ENCODE measurements around the gene PIK3C2G.
A peak's percentile ranks its signal among the peaks of the same experiment; 100 is the strongest.
"Not testable (repeated sequence)": the region's sequence is repeated elsewhere in the genome, so short reads cannot be mapped to it uniquely, and the experiment has no call there.

Gene PIK3C2G, protein sequence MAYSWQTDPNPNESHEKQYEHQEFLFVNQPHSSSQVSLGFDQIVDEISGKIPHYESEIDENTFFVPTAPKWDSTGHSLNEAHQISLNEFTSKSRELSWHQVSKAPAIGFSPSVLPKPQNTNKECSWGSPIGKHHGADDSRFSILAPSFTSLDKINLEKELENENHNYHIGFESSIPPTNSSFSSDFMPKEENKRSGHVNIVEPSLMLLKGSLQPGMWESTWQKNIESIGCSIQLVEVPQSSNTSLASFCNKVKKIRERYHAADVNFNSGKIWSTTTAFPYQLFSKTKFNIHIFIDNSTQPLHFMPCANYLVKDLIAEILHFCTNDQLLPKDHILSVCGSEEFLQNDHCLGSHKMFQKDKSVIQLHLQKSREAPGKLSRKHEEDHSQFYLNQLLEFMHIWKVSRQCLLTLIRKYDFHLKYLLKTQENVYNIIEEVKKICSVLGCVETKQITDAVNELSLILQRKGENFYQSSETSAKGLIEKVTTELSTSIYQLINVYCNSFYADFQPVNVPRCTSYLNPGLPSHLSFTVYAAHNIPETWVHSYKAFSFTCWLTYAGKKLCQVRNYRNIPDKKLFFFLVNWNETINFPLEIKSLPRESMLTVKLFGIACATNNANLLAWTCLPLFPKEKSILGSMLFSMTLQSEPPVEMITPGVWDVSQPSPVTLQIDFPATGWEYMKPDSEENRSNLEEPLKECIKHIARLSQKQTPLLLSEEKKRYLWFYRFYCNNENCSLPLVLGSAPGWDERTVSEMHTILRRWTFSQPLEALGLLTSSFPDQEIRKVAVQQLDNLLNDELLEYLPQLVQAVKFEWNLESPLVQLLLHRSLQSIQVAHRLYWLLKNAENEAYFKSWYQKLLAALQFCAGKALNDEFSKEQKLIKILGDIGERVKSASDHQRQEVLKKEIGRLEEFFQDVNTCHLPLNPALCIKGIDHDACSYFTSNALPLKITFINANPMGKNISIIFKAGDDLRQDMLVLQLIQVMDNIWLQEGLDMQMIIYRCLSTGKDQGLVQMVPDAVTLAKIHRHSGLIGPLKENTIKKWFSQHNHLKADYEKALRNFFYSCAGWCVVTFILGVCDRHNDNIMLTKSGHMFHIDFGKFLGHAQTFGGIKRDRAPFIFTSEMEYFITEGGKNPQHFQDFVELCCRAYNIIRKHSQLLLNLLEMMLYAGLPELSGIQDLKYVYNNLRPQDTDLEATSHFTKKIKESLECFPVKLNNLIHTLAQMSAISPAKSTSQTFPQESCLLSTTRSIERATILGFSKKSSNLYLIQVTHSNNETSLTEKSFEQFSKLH (N-terminal part only)

DNA sequence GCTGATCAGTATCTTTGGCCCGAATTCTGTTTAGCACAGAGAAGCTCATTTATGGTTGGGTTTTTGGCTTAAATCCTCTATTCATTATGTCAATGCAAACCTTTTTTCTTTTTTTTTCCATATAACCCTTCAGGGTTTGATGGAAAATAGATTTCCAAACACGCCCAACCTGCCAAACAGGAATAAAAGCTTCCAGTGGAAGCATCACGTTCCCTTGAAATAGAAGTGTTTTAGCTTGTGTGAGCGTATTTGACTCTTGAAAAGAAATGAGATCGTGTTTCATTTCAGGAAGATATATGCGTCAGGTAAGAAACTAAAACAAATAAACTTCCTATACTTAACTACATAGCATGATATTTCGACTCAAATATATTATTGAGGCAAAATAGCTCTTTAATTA, at the start of gene PIK3C2G:
Gene PIK3C2G (plus strand): TSS at position 246 of the 400 bp plus-strand sequence. CDS start 20,564 bp downstream, outside the sequence.
- FAIRE-seq: no peak

DNA sequence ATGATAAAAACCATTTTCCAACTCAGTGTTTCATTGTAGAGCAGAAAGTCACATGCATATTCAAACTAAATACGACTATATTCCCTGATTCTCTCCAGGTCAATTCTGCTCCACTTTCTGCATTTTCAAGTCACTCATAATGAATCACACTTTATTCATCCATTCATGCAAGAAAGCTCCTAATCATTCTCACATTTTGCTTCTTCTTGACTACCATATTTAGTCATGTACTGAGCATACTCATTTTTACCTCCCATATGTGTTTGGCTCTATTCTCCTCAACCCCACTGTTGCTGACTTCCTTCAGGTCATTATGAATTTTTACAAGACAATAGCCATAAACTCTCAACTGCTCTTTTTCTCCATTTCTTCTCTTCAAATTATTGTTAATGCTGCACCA, 43.4 kb upstream of the PIK3C2G start:
- no peak for FAIRE-seq

DNA sequence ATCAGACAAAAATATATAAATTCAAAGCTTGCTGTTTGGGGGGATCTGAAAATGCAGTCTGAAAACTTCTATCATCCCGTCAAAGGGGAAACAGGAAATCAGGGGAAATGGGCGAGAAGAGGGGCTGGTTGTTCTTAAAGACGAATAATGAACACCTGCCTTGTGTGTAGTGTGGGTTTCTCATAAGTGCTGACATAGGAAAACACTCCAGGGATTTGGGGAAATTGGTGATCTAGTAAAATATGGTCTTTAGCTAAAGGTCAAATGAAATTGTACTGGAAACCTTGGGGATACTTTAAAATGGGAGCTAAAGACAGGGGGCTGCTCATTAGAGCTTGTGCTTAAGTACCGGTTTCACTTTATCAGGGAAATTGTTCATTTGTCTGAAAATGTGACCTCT, 39.6 kb upstream of the PIK3C2G start:
- FAIRE-seq: no peak

DNA sequence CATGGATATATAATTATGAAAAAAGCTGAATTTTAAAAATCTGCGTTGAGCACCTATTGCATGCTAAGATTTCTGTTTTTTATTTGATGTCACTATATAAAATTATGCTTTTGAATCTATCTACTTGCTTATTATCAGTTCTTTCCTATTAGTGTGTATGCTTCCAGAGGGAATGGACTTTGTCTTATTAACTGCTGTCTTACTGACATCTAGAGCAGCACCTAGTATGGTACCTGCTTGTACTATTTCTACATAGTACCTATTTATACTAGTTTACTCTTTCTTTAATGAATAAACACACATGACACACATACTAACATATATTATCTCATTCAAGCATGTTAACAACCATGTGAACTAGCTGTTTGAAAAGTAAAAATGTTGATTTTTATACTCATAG, 38.6 kb upstream of the PIK3C2G start:
- no peak for FAIRE-seq

DNA sequence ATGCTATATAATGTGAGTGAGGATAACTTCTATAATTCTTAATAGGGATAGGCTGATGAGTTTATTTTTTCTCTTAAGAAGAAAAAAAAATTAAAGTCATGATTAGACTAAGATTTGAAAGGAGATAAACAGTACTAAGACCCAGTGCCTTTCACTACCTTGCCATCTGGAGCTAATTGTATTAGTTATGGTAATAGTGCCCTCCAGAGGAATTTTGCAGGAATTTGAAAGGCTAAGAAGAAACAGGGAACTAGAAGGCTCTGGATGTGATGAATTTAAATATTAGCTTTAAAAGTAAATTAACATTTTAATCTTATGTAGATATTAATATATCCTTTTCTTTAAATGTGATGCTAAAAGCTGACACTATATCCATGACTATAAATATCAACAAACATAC, 36.6 kb upstream of the PIK3C2G start:
- FAIRE-seq: peak; percentile 96

DNA sequence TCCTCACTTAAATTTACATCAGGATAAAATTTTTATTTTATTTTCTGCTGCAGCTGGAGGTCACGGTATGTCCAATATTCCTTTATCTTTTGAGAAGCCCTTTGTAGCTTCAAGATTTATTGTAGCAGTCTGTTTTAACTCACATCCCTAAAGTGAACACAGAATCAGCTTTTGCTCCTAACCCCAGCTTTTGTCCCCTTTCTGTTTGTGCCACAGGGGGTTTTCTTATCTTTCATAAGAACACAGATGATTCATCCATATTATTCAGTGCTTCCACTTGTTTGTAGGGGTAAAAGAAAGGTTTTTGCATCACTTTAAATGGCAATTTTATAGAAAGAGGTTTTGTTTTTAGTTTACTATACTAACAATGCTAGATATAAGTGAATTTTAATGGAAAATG, 21.8 kb upstream of the PIK3C2G start:
- no peak for FAIRE-seq

DNA sequence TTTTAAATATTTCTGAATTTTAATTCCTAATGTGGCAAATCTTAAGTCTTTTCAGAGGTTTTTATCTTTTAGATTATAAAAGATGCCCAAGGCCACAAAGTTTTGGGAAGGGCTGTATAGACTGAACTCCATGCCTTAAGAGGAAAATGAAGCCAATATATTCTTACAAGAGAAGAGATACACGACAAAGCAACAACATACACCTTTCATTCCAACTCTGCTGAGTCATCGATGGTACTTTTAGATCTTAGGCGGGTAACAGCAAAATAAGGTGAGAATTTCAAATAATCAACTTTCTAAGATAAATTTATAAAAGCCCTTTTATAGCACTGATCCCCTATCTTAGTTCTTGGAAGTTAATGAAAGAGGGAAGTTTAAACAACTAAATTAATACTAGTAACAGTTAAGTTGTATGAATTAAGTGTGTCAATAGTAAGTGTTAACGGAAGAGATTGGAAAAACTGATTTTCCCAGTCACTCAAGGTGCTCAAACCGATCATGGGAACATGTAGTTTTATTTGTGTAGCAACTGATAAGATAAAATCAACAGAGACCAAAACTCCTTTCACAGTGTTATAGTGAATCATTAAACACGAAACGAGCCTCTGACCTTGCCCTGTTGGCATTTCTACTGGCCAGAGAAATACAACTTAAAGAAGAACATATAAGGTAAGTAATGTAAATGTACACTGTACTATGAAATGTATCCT, 18.8 kb upstream of the PIK3C2G start:
- no peak for FAIRE-seq

DNA sequence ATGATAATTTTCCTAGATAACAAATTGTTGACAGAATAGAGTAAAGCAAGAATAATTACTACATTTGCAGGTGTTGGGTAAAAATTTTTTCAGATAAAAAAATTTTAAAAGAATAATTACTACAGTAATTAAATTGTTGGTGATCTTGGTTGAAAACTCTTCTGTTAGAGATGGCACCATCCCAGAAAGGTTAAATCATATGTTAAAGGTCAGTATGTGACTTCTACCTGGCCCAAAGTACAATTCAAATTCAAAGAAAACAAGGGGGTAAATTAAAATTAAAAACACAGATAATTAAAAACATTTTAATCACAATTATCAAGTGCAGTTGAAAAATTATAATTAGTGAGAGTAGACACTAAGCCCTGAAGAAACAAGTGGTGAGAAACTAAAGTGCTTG, 18.1 kb upstream of the PIK3C2G start:
- FAIRE-seq: no peak

DNA sequence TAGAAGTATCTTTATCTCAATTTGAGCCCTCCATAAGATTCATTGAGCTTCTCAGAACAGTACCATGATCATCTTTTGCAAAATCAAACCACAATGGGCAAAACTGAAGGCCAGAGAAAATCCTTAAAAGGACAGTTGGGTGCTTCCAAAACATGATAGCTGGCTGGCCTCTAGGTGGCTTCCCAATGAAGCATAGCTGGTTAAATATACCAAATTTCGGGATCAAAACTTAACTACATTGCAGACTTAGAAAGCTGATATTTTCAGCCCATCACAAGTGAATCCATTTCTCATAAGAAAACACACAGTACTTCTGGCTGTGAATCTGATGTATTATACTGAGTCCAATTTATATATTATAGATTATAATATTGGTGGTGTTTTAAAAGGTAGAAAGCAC, 15.3 kb upstream of the PIK3C2G start:
- FAIRE-seq: no peak

DNA sequence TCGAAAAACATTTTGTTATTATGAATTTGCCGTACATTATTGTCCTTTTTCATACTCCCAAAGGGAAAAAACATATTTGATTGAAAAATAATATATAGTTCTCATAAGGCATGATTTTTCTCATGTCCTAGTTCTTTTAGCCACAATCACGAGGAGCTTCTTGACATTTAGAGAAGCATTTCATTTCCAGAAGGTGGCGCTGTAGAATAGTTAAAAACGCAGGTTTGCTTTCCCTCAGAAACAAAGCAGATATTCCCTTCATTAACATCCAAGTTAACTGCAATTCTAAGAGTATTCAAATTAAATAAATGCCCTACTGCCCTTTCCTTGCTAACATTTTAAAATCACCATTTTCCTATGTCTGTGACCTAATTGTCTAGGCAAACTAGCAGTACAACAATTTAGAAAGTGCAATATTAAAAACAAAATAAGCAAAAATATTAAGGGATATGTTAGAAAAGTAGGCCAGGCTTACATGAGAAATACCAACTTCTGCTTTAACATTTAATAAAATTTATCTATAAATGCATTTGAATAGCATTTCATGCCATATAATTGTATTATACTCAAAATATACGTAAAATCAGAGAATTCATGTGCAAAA, 10.9 kb upstream of the PIK3C2G start:
- FAIRE-seq: peak; percentile 97

DNA sequence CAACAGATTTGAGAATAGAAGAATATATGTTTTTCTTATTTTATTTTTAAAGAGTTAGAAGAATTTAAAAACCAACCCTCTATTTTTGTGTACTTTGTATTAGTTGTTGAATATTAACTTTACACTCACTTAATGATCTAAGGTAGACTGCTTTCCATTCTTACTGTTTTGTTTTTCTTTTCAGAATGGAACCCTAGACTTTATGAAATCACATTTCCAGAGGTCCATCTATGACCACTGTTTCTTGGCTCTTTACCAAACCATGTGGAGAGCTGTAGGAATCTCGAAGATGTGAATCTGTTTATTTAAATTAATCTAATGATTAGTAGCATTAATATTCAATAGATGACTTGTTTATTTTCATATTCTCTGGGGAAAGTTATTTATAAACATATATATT, 7.2 kb upstream of the PIK3C2G start:
- no peak for FAIRE-seq

DNA sequence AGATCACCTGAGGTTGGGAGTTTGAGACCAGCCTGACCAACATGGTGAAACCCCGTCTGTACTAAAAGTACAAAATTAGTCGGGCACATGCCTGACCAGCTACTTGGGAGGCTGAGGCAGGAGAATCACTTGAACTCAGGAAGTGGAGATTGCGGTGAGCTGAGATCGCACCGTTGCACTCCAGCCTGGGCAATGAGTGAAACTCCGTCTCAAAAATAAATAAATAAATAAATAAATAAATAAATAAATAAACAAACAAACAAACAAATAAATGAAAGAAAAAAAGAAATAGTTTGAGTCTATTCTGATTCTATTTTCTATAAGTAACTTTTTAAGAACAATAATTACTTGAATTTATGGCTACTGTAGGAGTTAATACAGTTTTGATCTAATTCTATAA, 6.3 kb upstream of the PIK3C2G start:
- FAIRE-seq: not testable (repeated sequence)

DNA sequence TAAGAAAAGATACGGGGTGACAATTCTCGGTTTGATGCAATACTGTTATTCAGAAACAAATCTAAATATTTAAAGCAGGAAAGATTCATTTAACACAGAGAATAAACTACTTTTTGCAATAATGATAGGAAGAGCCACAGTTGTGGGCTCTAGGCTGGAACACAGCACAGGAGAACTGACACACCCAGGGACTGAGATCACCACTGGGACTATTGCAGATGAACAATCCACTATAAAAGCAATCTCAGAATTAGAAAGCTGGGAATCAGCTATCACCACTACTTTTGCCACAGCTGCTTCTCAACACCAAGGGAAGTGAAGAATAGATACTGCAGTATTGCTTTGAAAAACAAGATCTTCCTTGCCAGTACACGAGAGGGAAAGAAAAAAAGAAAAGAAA, 4.1 kb upstream of the PIK3C2G start:
- no peak for FAIRE-seq

DNA sequence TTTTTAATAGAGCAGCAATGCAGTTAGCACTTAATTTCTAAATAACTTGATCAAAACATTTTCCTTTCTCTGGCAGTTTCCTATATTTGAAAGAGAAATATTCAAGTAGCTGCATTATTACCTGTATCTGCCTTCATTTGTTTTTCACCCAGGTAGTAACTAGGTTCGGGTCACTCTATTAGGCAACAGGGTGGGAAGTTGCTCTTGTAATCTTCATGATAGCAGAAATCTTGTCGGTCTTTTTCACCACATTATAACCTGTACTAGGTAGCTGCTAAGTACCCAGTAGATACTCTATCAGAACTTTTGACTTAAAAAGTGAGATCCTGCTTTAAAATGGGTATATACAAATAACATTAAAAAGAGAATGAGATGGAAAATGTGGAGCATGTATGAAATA, 2.4 kb upstream of the PIK3C2G start:
- FAIRE-seq: no peak

DNA sequence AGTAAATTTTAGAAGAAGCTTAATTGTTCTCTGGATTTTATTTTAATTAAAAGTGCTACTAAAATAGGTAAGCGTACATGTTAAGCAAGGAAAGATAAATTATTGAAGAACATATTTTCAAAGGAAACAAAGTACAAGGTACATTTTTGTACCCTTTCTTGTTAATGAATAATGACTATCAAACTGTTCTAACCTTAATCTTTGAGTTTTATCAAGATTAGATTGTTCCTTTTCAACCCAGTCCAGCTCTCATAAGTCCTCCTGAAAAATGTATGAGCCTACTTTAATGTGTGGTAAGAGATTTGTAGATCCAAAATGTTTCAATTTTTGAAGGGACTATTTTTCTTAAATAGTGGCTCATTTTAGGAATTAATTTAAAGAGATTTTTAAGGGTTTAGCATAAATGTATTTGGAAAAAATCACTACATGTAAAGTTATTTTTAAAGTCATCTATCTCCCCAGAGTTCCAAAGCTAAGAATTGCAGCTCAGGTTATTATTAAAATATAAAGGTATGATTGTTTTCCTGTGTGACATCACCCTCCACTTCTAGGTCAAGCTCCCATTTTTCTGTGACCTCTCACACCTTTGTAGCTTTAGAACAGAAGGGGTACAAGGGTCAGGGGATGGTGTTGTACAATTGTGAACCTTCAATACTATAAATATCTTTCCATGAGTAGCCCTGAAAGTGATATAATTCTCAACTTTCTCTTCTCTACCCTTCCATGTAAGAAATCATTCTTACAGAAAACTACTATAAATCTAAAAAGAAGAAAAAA, 1.2 kb upstream of the PIK3C2G start:
- FAIRE-seq: no peak

DNA sequence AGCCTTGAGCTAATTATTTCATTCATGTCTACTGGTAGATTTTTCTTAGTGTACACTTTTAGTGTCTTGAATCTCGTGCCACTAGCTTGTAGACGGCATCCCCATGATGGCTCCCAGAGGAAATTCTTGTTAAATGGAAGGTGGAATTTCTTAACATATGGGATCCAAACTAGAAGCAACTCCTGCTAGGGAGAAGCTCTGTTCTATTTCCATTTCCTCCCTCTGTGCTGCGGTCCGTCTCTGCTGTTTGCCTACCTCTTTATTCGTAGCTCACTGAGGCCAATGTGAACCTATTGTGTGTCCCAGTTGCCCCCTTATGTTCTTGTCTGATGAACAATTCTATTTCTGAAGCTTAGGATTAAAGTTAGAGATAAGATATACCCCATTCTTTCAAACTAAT, 588 bp downstream of the PIK3C2G start:
- no peak for FAIRE-seq

DNA sequence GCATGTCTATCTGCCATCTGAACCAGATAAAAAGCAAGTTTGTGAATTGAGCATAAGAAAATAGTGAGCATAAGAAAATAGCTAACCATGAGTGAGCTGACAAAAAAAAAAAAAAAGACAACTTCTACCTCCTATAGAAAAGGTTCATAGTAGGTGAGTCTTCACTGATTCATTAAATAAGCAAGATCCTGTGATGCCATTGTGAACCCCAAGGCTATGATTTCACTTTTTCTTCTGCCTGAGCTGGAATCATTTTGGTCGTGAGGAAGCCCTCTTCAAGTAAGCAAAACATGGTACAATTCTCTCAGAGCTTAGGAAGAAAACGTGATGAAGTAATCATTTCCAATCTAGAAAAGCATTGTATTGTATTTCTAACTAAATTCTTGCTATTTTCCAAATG, 1.2 kb downstream of the PIK3C2G start:
- FAIRE-seq: no peak

DNA sequence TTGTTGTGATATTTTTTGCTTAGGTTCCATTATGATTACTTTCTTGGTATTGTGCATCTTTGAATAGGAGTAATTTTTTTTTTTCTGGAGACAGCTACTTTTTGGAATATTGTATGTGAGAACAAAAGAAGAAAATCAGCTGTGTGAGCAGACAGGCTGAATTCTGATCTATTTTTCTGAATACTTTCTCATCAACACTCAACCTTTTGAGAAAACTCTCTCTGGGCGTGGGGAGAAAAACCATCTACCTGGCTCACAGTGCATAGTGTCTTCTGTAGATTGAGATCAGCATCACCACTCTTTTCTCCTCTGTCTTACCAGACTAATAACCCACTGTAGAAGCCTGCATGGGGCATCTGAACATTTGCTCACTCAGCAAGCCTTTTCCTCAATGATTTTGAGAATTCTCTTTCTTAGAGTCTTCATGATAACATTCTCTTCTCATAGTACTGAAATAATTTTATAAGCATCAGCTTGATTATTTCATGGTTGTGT, 3.3 kb downstream of the PIK3C2G start:
- FAIRE-seq: no peak

DNA sequence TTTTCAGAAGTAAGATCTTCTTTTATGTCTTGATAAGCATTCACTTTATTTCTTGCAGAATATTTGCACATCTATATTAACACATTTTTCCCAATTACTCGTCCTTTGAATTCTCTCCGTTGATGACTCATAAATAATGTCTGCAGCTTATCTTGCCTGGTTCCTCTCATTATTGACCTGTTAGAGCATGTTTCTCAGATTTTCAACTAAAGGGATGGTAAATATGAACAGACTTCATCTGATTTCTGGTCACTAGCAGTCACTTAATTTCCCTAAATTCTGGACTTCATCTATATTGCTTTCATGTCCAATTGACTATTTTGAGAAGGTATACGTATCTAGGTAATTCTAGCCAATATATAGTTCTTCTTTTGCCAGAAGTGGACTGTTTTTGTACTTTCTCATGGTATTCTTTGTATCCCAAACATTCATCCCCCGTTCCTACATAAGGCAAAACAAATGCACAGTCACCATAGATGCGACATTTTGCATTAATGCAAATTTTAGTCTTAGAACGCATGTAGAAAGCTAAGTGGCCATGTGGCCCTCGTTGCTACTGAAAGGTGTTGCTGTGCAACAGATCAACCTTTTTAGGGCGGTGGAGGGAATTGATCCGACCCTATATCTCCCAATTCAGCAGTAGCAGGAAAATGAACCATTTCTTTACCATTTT, 6.2 kb downstream of the PIK3C2G start:
- FAIRE-seq: no peak

DNA sequence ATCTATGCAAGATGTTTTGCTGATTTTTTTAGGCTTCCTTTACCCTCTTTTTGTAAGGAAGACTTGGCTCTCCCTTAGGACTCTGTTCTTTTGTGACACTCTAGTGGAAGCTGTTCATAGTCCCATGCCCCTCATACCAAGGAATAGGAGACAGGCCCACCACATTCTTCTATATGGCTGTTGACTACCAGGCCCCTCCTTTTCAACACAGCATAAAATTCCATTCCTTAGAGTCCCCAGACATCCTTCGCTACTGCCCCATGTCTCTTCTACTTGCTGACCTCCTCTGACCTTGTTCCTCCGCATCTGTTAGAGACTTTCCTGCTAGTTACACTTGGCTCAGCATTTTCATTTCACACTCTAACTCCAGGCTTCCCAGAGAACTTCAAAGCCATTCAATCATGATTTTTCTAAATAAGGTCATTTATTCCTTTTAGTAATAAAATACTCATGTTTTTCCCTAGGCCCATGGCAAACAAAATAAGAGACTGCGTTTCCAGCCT, 9.7 kb downstream of the PIK3C2G start:
- FAIRE-seq: no peak

Data from A204.1 (cell line).